M059J (cell line): Measurements from ENCODE around the gene FAM219B. TPM values are rescaled to one million over a fixed set of nuclear protein-coding genes. Genes with fewer than 3 reads are reported as not detected.
"Not testable (repeated sequence)": the region's sequence is repeated elsewhere in the genome, so short reads cannot be mapped to it uniquely, and the experiment has no call there.

Experiments
- DNase-seq: peaks from one replicate; pipeline ENCODE4 v3.0.0-alpha.2; 2012; ENCODE audit warnings: low read depth
- total RNA-seq: library from RNA; depleted of rRNA; stranded (reverse); fragments of >200 nt; shearing (Covaris generic); gene quantifications from 2 replicates; pipeline ENCODE4 v1.2.3, GENCODE V29; 2014; rRNA removed

FAM219B gene
- 21.3 and 27.5 TPM in 2 replicates for total RNA-seq

GRCh38 chr15:74906450-74907162 is at the start of gene FAM219B:
TSS of gene FAM219B (minus strand) at chr15:74906851. CDS start at chr15:74906800, 51 bp downstream.
- DNase-seq: peak; percentile 85

DNA sequence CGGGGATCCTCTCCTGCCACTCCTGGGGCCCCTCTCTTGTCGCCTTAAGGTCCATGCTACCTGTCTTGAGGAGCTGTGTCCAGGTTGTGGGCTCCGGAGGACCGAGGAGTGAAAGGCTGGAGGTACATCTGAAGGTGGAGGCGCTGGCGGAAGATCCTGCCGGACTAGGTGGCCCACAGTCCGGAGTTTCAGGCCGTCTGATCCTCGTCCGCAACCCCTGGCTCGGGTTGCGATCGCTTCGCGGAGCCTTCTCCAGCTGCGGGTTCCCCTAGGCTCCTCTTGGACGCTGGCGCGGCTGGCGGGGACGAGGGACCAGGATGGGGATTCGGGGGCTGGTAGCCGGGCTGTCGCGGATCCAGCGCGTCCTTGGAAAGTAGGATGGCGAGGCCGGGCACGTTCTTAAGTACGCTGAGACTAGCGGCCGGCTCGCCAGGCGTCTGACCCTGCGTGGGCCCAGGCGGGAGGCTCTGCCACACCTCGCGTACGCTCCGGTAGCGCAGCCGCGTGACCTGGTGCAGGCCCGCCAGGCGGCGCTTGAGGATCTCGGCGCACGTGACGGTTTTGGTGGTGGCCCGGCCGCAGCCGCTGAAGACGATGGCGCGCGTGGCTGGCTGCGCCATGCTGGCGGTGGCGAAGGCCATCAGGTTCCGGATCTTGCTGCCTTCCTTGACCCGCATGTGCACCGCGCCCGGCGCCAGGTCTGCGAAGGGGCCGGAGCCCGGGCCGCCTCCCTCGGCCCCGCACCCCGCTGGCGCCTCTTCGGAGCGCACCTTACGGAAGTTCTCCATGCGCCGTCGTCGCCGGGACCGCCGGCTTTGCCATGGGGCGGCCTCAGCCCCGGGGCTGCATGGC is 49.4 kb upstream of the FAM219B start:
- DNase-seq: no peak

GRCh38 chr15:74955017-74955416 is 48.4 kb upstream of the FAM219B start:
- no peak for DNase-seq

- DNase-seq: no peak
Observed at GRCh38 chr15:74954515-74954914, 47.9 kb upstream of the FAM219B start.

DNA sequence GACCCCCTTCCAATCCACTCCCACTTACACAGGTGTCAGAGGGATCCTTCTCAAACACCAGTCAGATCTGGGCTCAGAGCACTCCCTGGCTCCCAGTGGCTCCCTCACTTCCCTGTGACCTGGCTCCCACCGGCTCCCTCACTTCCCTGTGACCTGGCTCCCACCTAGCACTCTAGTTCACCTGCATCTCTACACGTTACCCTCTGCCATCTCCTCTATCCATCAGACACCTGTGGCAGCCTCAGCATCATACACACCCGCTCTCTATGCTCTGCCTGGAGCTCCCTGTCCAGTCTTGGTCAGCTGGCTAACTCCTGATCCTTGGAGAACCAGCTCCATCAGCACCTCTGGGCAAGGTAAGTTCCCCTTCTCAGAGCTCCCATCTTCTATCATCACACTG is 44.4 kb upstream of the FAM219B start:
- DNase-seq: no peak

DNA sequence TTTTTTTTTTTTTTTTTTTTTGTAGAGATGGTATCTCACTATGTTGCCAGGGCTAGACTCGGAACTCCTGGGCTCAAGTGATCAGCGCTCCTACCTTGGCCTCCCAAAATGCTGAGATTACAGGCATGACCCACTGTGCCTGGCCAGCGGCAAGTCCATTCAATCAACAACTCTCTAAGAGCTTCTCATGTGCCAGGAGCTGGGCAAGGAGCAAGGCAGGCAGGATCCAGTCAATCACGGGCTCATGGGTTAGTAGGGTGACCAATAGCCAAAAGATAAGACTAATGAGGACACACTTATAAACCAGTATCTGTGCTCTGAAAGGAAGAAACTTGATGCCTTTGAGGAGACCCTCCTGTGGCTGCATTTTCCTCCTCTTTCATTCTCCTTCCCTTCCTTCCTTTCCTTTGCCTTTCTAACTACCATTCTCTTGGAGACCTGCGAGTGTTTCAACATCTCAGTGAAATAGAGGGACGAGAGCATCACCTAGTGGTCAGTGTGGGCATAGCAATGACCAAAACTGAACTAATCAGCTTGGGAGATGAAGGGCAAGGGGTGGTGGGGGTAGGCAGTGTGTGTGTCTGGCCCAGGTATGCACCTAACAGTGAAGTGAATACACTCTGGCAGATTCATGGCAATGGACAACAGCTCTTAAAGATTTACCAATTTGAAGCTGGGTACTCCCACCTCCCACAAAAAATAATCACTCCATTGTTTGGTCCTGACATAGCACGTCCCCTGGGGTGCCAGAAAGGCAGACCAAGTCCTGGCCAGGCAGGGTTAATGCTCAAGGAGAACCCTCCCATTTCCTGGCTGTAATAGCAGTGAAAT is 43.6 kb upstream of the FAM219B start:
- DNase-seq: peak; percentile 73

DNA sequence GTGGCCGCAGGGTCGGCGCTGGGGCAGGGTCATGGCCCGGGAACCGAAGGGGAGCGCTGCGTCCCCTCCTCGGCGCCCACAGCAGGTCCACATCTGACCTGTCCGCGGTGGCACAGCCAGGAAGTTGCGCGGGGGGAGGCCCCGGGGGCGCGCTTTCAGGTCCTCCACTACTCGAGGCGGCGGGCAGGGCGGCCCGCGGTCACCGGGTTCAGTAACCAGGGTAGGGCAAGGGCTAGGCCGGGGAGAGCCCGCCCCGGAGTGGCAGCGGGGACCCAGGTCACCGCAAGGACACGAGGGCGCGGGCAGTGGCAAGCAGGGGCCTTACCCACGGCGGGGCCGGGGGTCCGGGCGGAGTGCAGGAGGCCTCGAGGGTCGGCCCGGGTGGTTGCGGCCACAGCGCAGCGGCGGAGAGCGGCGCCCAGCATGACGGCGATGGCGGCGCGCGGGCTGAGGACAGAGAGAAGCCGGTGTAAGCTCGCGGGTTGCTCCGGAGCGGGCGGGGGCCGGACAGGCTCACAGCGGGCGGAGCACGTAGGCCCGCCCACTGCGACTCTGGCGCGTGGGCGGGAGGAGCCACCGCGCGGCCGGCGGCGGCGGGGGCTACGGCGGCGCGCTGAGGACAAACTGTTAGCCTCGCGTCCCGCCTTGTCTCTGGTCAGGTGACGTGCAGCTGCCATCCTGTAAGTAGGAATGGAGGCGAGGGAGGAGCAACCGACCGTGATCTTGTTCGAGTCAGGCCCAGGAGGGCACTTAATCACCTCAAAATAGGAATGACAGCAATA is 31.1 kb upstream of the FAM219B start, which contains the start of gene COX5A:
Gene COX5A (minus strand): TSS at position 484 of the 782 bp plus-strand sequence. CDS start 59 bp downstream, at position 425.
- peak; percentile 93 for DNase-seq

- no peak for DNase-seq
Observed at GRCh38 chr15:74937272-74937589, 30.6 kb upstream of the FAM219B start.

DNA sequence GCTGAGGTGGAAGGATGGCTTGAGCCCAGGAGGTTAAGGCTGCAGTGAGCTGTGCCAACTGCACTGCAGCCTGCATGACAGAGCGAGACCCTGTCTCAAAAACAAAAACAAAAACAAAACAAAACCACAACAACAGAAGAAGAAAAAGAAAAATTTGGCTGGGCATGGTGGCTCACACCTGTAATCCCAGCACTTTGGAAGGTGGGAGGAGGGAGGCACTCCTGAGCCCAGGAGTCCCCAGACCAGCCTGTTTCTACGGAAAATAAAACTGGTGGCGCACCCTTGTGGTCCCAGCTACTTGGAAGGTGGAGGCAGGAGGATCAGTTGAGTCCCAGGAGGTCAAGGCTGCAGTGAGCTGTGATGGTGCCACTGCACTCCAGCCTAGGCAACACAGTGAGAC is 28.5 kb upstream of the FAM219B start:
- DNase-seq: peak; percentile 18

GRCh38 chr15:74933573-74933972 is 26.9 kb upstream of the FAM219B start:
- no peak for DNase-seq

- DNase-seq: no peak
Observed at GRCh38 chr15:74928771-74929198, 22.1 kb upstream of the FAM219B start.

DNA sequence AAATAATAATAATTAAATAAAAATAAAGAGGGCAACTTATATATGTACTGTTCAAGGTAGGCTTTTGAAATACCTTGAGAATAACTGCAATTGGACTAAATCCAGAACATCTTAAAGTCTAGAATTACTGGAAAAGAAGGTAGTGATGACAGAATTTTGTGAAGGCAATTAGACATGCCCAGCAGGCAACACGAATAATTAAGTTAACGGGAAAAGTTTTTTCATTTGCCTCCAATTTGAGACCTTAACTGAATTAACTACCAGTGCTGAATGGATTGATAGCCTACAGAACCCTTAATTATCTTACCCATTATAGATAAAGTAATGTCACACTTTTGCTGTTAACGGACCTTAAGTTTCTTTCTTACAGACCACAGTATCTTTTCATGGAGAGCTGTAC is 17.9 kb upstream of the FAM219B start:
- DNase-seq: no peak

DNA sequence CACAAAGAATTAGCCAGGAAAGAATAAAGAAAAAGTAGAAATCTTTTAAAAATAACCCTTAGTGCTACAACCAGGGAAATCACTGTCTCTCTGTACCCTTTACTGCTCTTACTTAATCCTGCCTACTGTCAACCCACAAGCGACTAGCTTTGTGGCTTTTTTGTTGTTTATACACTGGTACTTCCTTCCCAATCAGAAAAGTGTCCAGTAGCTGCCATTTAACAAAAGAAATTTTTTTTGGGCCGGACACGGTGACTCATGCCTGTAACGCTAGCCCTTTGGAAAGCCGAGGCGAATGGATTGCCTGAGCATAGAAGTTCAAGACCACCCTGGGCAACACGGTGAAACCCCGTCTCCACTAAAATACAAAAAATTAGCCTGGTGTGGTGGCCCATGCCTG is 13.8 kb upstream of the FAM219B start:
- peak; percentile 76 for DNase-seq

- DNase-seq: peak; percentile 28
Observed at GRCh38 chr15:74917676-74918075, 11.0 kb upstream of the FAM219B start.

- not testable (repeated sequence) for DNase-seq
Observed at GRCh38 chr15:74913799-74914198, 7.1 kb upstream of the FAM219B start.

- peak; percentile 25 for DNase-seq
Observed at GRCh38 chr15:74913041-74913440, 6.4 kb upstream of the FAM219B start.

DNA sequence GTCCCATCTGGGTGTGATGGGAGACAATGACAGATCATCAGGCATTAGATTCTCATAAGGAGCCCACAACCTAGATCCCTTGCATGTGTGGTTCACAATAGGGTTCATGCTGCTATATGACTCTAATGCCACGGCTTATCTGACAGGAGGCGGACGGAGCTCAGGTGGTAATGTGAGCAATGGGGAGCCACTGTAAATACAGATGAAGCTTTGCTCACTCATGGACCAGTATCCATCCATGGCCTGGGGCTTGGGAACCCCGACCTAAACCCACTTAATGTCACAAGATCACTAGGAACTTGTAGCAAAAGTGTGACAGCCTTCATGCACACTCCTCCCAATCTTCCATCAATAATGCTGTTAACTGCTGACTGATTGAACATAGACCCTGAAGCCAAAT is 2.0 kb upstream of the FAM219B start:
- DNase-seq: no peak

- DNase-seq: peak; percentile 39
Observed at GRCh38 chr15:74907163-74907870, 666 bp upstream of the FAM219B start.

DNA sequence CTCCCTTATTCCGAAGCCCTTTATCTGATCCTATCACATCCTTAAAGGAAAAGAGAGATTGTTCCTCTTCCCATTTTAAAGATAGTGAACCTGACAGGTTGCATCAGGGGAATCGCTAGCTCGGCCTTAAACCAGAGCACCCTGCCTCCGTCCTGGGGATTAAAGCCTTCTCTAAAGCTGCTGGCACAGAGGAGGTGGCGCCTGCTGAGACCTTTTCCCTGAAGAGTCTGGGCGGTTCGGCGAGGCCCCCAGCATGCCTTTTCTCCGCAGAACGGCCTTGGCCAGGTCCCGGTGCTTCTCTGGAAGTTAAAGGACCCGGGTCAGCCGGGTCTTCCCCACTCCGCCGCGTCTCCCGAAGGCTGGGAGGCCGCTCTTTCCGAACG is 593 bp downstream of the FAM219B start:
- DNase-seq: peak; percentile 31

- no peak for DNase-seq
Observed at GRCh38 chr15:74904190-74904805, 2.4 kb downstream of the FAM219B start.
